Lung (tissue), 12 donors: ENCODE data around the gene PCBP3. TPM values are rescaled to one million over a fixed set of nuclear protein-coding genes. Genes with fewer than 3 reads are reported as not detected.

Experiments used
- ATAC-seq: fragments of 200-7000 bp; cut with Tn5 transposase; one replicate; pipeline ENCODE4 v1.9.1; 2020; ENCODE audit warnings: moderate number of reproducible peaks; ENCODE audit not compliant: insufficient read depth, low FRiP score
- DNase-seq, 3 donors: peaks; one replicate each; pipeline ENCODE4 v3.0.0-alpha.2; 2013 to 2017
- H3K27ac ChIP-seq, 2 donors: one replicate each; pipeline ENCODE4 v1.5.1; 2013; ENCODE audit warnings: mild to moderate bottlenecking in 2 of 2, moderate library complexity in 2 of 2, control low read depth in 1 of 2, inconsistent platforms in 1 of 2, low read depth in 1 of 2, low read length in 1 of 2
- H3K27me3 ChIP-seq, 3 donors: one replicate each; pipeline ENCODE4 v1.5.1; 2013; ENCODE audit warnings: low read length in 2 of 3; ENCODE audit not compliant: control insufficient read depth in 3 of 3, insufficient read depth in 3 of 3
- H3K36me3 ChIP-seq, 4 donors: one replicate each; pipeline ENCODE4 v1.5.1; 2013; ENCODE audit warnings: low read length in 4 of 4, mild to moderate bottlenecking in 1 of 4, moderate library complexity in 1 of 4; ENCODE audit not compliant: control insufficient read depth in 4 of 4, insufficient read depth in 4 of 4
- H3K4me1 ChIP-seq, 5 donors: one replicate each; pipeline ENCODE4 v1.5.1; 2013; ENCODE audit warnings: low read length in 5 of 5, mild to moderate bottlenecking in 2 of 5, moderate library complexity in 1 of 5; ENCODE audit not compliant: control insufficient read depth in 5 of 5, insufficient read depth in 5 of 5
- H3K4me3 ChIP-seq: one replicate; pipeline ENCODE4 v1.5.1; 2013; ENCODE audit warnings: mild to moderate bottlenecking, control low read depth, moderate library complexity
- H3K9ac ChIP-seq, 2 donors: one replicate each; pipeline ENCODE4 v1.5.1; 2013; ENCODE audit warnings: low read length in 2 of 2, control low read depth in 1 of 2; ENCODE audit not compliant: insufficient read depth in 1 of 2
- H3K9me3 ChIP-seq, 4 donors: one replicate each; pipeline ENCODE4 v1.5.1; 2013; ENCODE audit warnings: low read length in 3 of 4, mild to moderate bottlenecking in 1 of 4, moderate library complexity in 1 of 4; ENCODE audit not compliant: control insufficient read depth in 4 of 4, insufficient read depth in 3 of 4
- WGBS, 2 donors: extraction: QIAGEN DNeasy Blood & Tissue Kit; methylation state at CpG; one replicate each; pipeline ENCODE4 v1.1.7; 2013; 5-methylcytosine and 5-hydroxymethylcytosine counted together
- polyA plus RNA-seq, 2 donors: library from polyadenylated mRNA; stranded (reverse); fragments of 200-250 nt; gene quantifications; one replicate each; pipeline ENCODE4 v1.2.1, GENCODE V29; 2013
- total RNA-seq, 2 donors: library from RNA; depleted of rRNA in 1 of 2; stranded (reverse); fragments of >200 nt in 1 of 2; gene quantifications; one replicate each; pipeline ENCODE4 v1.2.1, GENCODE V29; 2014 to 2021
- TF ChIP-seq, protein P1 (sequence below): IDR thresholded peaks from 2 replicates; pipeline ENCODE4 v1.5.1; 2012; ENCODE audit warnings: mild to moderate bottlenecking; ENCODE audit errors: control extremely low read depth, extremely low read depth
- donor health status: control.
- donor health status: control.
- donor health status: Bipolar disorder and iron deficiency.
- donor health status: healthy.
- donor health status: DM: yes; HTN: yes; CAD: no.

Gene PCBP3
- total and polyA plus RNA-seq, 4 donors, result 1.6 to 8.2 (median 3.1) TPM

DNA sequence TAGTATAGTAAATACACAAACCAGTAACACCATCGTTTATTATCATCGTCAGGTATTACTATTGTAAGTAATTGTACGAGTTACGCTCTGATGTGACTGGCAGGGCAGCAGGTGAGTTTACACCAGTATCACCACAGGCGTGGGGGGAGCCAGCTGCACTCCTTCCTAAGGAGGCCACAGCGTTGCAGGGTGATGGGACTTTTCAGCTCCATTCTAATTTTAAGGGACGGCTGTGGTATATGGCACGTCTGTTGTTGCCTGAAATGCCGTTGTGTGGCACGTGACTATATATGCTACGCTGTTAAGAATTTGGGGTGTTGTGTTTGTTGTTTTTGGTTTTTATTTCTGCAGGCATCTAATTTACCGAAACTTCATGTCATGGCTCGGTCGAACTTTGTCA lies 173.3 kb downstream of the PCBP3 start:
- no peaks in the 10 kb centered on the region for H3K36me3 ChIP-seq
- no peak overlapping the region for H3K27ac ChIP-seq
- WGBS, 2 donors, result 88 to 89% methylated on average over 14 of the region's 14 CpGs
- no peak overlapping the region for H3K9ac ChIP-seq
- H3K4me3 ChIP-seq, result no peak overlapping the region
- TF ChIP-seq, protein P1, sequence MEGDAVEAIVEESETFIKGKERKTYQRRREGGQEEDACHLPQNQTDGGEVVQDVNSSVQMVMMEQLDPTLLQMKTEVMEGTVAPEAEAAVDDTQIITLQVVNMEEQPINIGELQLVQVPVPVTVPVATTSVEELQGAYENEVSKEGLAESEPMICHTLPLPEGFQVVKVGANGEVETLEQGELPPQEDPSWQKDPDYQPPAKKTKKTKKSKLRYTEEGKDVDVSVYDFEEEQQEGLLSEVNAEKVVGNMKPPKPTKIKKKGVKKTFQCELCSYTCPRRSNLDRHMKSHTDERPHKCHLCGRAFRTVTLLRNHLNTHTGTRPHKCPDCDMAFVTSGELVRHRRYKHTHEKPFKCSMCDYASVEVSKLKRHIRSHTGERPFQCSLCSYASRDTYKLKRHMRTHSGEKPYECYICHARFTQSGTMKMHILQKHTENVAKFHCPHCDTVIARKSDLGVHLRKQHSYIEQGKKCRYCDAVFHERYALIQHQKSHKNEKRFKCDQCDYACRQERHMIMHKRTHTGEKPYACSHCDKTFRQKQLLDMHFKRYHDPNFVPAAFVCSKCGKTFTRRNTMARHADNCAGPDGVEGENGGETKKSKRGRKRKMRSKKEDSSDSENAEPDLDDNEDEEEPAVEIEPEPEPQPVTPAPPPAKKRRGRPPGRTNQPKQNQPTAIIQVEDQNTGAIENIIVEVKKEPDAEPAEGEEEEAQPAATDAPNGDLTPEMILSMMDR, result no peak
- peaks cover 0 to 4% (median 0%) of the 10 kb centered on the region in 5 donors for H3K4me1 ChIP-seq
- H3K9me3 ChIP-seq, result no peaks in the 10 kb centered on the region
- ATAC-seq (no peak), DNase-seq (no peak)
- H3K27me3 ChIP-seq, result no peaks in the 10 kb centered on the region

DNA sequence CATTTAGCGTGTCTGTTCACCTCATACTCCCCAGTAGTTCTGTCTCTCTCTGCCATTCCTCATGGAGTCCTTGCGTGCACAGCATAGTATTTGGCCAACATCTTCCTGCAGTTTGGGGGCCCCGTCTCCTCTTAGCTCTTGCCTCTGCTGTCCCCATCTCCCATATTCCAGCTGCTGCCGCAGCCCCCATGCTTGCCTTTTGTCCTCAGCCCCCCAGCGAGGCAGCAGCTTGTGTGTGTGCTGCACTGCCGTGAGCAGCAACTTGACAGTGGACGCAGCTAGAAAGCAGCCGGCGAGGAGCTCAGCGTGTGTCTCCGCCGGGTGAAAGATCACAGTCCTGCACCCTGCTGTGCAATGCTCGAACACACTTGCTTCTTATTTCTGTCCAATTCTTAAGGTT lies 173.8 kb downstream of the PCBP3 start:
- H3K27me3 ChIP-seq, result no peaks in the 10 kb centered on the region
- no peak overlapping the region for H3K4me3 ChIP-seq
- H3K27ac ChIP-seq, result no peak overlapping the region
- DNase-seq (no peak), ATAC-seq (no peak)
- no peaks in the 10 kb centered on the region for H3K9me3 ChIP-seq
- TF ChIP-seq, protein P1, result no peak
- H3K9ac ChIP-seq, result no peak overlapping the region
- H3K4me1 ChIP-seq, result peaks cover 0 to 4% (median 0%) of the 10 kb centered on the region in 5 donors
- 69 to 77% methylated on average over 13 of the region's 13 CpGs for WGBS, 2 donors
- H3K36me3 ChIP-seq, result no peaks in the 10 kb centered on the region

DNA sequence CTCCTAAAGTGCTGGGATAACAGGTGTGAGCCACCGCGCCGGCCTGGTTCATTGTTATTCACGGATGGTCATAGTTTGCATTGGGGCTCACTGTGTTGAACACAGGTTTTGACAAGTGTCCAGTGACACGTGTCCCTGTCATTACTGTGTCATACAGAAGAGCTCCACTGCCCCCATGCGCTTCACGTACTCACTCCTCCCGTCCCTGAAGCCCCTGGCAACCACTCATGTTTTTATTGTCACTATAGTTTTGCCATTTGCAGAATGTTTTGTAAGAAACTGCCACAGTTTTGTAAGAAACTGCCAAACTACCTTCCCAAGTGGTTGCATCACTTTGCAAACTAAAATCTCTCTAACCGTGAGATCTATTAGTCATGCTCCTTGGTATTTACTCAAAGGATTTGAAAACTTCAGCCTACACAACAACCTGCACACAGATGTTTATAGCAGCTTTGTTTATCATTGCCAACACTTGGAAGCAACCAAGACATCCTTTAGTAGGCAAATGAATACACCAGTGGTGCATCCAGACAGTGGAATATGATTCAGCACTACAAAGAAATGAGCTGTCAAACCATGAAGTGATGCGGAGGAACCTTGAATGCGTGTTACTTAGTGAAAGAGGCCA lies 174.9 kb downstream of the PCBP3 start:
- H3K27me3 ChIP-seq, result no peaks in the 10 kb centered on the region
- no peak overlapping the region for H3K4me3 ChIP-seq
- H3K9ac ChIP-seq, result no peak overlapping the region
- H3K36me3 ChIP-seq, result no peaks in the 10 kb centered on the region
- TF ChIP-seq, protein P1, result no peak
- ATAC-seq (no peak), DNase-seq (no peak)
- no peaks in the 10 kb centered on the region for H3K9me3 ChIP-seq
- WGBS, 2 donors, result 39 to 64% methylated on average over 11 of the region's 11 CpGs
- H3K4me1 ChIP-seq, result peaks cover 0 to 4% (median 0%) of the 10 kb centered on the region in 5 donors
- H3K27ac ChIP-seq, result no peak overlapping the region

DNA sequence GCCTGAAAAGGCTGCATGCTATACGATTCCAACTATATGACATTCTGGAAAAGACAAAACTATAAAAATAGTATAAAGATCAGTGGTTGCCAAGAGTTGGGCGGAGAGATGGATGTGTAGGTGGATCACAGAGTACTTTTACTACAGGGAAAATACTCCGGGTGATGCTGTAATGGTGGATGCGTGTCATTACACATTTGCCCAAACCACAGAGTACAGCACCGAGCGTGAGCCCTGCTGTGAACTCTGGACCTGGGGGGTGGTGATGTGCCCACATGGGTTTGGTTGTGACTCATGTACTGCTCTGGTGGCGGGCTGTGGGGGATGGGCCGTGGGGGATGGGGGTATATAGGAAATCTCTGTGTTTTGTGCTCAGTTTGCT lies 175.4 kb downstream of the PCBP3 start:
- Histone ChIP-seq H3K9ac (no peak overlapping the region), H3K4me3 (no peak overlapping the region), H3K4me1 (peaks cover 0 to 4% (median 0%) of the 10 kb centered on the region in 5 donors), H3K36me3 (no peaks in the 10 kb centered on the region), H3K27ac (no peak overlapping the region), H3K27me3 (no peaks in the 10 kb centered on the region), H3K9me3 (no peaks in the 10 kb centered on the region)
- no peak for ATAC-seq
- 27 to 58% methylated on average over 8 of the region's 8 CpGs for WGBS, 2 donors
- TF ChIP-seq, protein P1, result no peak
- no peak for DNase-seq
